ENCODE results near the gene TENT4A. TPM values are rescaled to one million over a fixed set of nuclear protein-coding genes. Genes with fewer than 3 reads are reported as not detected.

The TENT4A gene
- total and polyA plus RNA-seq, 11 donors = 4.3 to 20.3 (median 11.2) TPM

DNA sequence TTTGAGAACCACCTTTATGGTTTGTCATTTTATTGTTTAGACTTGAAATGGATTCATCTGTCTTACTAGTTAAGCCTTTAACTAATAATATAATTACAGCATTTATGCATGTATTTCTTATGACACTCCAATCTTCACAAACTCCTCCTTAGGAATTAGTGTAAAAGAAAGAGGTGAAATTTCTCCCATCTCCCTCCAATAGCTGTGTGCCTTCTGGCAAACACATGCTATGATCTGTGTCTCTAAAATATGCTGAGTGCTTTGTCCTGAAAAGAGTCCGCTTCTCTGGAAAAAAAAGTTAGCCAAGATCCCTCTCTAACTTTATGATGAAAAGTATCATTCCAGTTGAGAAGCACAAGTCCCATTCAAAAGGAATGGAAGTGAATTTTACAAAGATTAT is 13.9 kb upstream of the TENT4A start:
- Histone ChIP-seq H3K36me3 (no peaks in the 10 kb centered on the region), H3K4me1 (peaks cover 0 to 11% (median 9%) of the 10 kb centered on the region in 12 donors), H3K9me3 (no peaks in the 10 kb centered on the region), H3K4me3 (no peak overlapping the region), H3K27me3 (peaks cover 0 to 7% (median 0%) of the 10 kb centered on the region in 9 donors), H3K27ac (no peak overlapping the region)
- DNase-seq = no peak
- intact Hi-C loops (cut with DNase I) = no loop called here
- 74 to 93% (median 90%) methylated on average over 1 of the region's 1 CpG for WGBS, 4 donors
- ATAC-seq = no peak
- TF ChIP-seq POLR2A (IDR thresholded peaks at IDR 0.05) = no peak
- TF ChIP-seq, protein P1, sequence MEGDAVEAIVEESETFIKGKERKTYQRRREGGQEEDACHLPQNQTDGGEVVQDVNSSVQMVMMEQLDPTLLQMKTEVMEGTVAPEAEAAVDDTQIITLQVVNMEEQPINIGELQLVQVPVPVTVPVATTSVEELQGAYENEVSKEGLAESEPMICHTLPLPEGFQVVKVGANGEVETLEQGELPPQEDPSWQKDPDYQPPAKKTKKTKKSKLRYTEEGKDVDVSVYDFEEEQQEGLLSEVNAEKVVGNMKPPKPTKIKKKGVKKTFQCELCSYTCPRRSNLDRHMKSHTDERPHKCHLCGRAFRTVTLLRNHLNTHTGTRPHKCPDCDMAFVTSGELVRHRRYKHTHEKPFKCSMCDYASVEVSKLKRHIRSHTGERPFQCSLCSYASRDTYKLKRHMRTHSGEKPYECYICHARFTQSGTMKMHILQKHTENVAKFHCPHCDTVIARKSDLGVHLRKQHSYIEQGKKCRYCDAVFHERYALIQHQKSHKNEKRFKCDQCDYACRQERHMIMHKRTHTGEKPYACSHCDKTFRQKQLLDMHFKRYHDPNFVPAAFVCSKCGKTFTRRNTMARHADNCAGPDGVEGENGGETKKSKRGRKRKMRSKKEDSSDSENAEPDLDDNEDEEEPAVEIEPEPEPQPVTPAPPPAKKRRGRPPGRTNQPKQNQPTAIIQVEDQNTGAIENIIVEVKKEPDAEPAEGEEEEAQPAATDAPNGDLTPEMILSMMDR (IDR thresholded peaks at IDR 0.05) = no peak

- H3K4me3 ChIP-seq = no peak overlapping the region
- no peaks in the 10 kb centered on the region for H3K36me3 ChIP-seq
- no peak for ATAC-seq
- H3K4me1 ChIP-seq = peaks cover 4 to 19% (median 17%) of the 10 kb centered on the region in 12 donors
- H3K9me3 ChIP-seq = no peaks in the 10 kb centered on the region
- intact Hi-C loops (cut with DNase I) = loop anchor here in 1 of 10 donors (5.0 kb wide), 1 partner anchor 63 kb away; no protein-coding TSS in a partner anchor
- TF ChIP-seq POLR2A (IDR thresholded peaks at IDR 0.05) = no peak
- TF ChIP-seq, protein P1 (IDR thresholded peaks at IDR 0.05) = no peak
- DNase-seq = no peak
- H3K27ac ChIP-seq = no peak overlapping the region
- H3K27me3 ChIP-seq = peaks cover 0 to 6% (median 0%) of the 10 kb centered on the region in 9 donors
- 63 to 72% (median 67%) methylated on average over 11 of the region's 11 CpGs for WGBS, 4 donors
Measured at GRCh38 chr5:6700074-6700684, 13.1 kb upstream of the TENT4A start.

- H3K9me3 ChIP-seq = no peaks in the 10 kb centered on the region
- DNase-seq (no peak), ATAC-seq (no peak)
- 82 to 87% (median 85%) methylated on average over 11 to 12 of the region's 12 CpGs for WGBS, 4 donors
- TF ChIP-seq, protein P1 (IDR thresholded peaks at IDR 0.05) = no peak
- TF ChIP-seq POLR2A (IDR thresholded peaks at IDR 0.05) = no peak
- H3K27me3 ChIP-seq = peaks cover 0 to 6% (median 0%) of the 10 kb centered on the region in 9 donors
- no peak overlapping the region for H3K27ac ChIP-seq
- no peak overlapping the region for H3K4me3 ChIP-seq
- H3K36me3 ChIP-seq = no peaks in the 10 kb centered on the region
- H3K4me1 ChIP-seq = peaks cover 4 to 23% (median 18%) of the 10 kb centered on the region in 12 donors
- intact Hi-C loops (cut with DNase I) = loop anchor here in 1 of 10 donors (5.0 kb wide), 1 partner anchor 64 kb away; no protein-coding TSS in a partner anchor
Measured at GRCh38 chr5:6700685-6701355, 12.4 kb upstream of the TENT4A start.

GRCh38 chr5:6701491-6701890 is 11.7 kb upstream of the TENT4A start:
- peaks cover 0 to 6% (median 0%) of the 10 kb centered on the region in 9 donors for H3K27me3 ChIP-seq
- WGBS, 4 donors = 87 to 90% (median 89%) methylated on average over 12 of the region's 12 CpGs
- TF ChIP-seq, protein P1 (IDR thresholded peaks at IDR 0.05) = no peak
- TF ChIP-seq POLR2A (IDR thresholded peaks at IDR 0.05) = no peak
- H3K27ac ChIP-seq = no peak overlapping the region
- peaks cover 4 to 23% (median 18%) of the 10 kb centered on the region in 12 donors for H3K4me1 ChIP-seq
- no peak for ATAC-seq
- no peaks in the 10 kb centered on the region for H3K9me3 ChIP-seq
- intact Hi-C loops (cut with DNase I) = loop anchor here in 1 of 10 donors (5.0 kb wide), 1 partner anchor 64 kb away; no protein-coding TSS in a partner anchor
- H3K36me3 ChIP-seq = no peaks in the 10 kb centered on the region
- DNase-seq = no peak
- no peak overlapping the region for H3K4me3 ChIP-seq
